ENCODE data around the gene GRK5. TPM values are rescaled to one million over a fixed set of nuclear protein-coding genes. Genes with fewer than 3 reads are reported as not detected.

GRK5 gene
- total RNA-seq, 2 donors from 2014 or later = 4.8 to 10.6 TPM

- no peak for DNase-seq (ENCODE audit: low spot score)
- WGBS = 83% methylated on average over 9 of the region's 9 CpGs
- H3K27me3 ChIP-seq (replicated peaks; ENCODE audit: insufficient read depth) = no peaks in the 10 kb centered on the region
- no peak for TF ChIP-seq POLR2AphosphoS5 (IDR thresholded peaks at IDR 0.05)
- TF ChIP-seq CTCF (IDR thresholded peaks at IDR 0.05) = no peak
- TF ChIP-seq POLR2A (IDR thresholded peaks at IDR 0.05) = no peak
- H3K9me3 ChIP-seq = no peaks in the 10 kb centered on the region
- H3K36me3 ChIP-seq = no peaks in the 10 kb centered on the region
- H3K4me3 ChIP-seq = no peak overlapping the region
- intact Hi-C loops (cut with DNase I) = no loop called here
- no peaks in the 10 kb centered on the region for H3K4me1 ChIP-seq (replicated peaks)
- H3K27ac ChIP-seq = no peak overlapping the region
Observed at GRCh38 chr10:119306514-119306951, 99.2 kb downstream of the GRK5 start.

GRCh38 chr10:119306986-119307392 lies 99.6 kb downstream of the GRK5 start:
- H3K4me3 ChIP-seq = no peak overlapping the region
- DNase-seq (ENCODE audit: low spot score) = no peak
- no peaks in the 10 kb centered on the region for H3K9me3 ChIP-seq
- no peak for TF ChIP-seq CTCF (IDR thresholded peaks at IDR 0.05)
- no peak for TF ChIP-seq POLR2AphosphoS5 (IDR thresholded peaks at IDR 0.05)
- no peak for TF ChIP-seq POLR2A (IDR thresholded peaks at IDR 0.05)
- WGBS = 94% methylated on average over 4 of the region's 4 CpGs
- H3K4me1 ChIP-seq (replicated peaks) = no peaks in the 10 kb centered on the region
- no peaks in the 10 kb centered on the region for H3K36me3 ChIP-seq
- H3K27ac ChIP-seq = no peak overlapping the region
- intact Hi-C loops (cut with DNase I) = no loop called here
- no peaks in the 10 kb centered on the region for H3K27me3 ChIP-seq (replicated peaks; ENCODE audit: insufficient read depth)

- no peaks in the 10 kb centered on the region for H3K27me3 ChIP-seq (replicated peaks; ENCODE audit: insufficient read depth)
- TF ChIP-seq POLR2AphosphoS5 (IDR thresholded peaks at IDR 0.05) (no peak), POLR2A (IDR thresholded peaks at IDR 0.05) (no peak), CTCF (IDR thresholded peaks at IDR 0.05) (no peak)
- DNase-seq (ENCODE audit: low spot score) = no peak
- no peaks in the 10 kb centered on the region for H3K9me3 ChIP-seq
- no peak overlapping the region for H3K27ac ChIP-seq
- WGBS = 98% methylated on average over 12 of the region's 12 CpGs
- intact Hi-C loops (cut with DNase I) = no loop called here
- H3K36me3 ChIP-seq = no peaks in the 10 kb centered on the region
- H3K4me1 ChIP-seq (replicated peaks) = no peaks in the 10 kb centered on the region
- H3K4me3 ChIP-seq = no peak overlapping the region
Observed at GRCh38 chr10:119308089-119308488, 100.7 kb downstream of the GRK5 start.

GRCh38 chr10:119308551-119309422 lies 101.4 kb downstream of the GRK5 start:
- intact Hi-C loops (cut with DNase I) = no loop called here
- no peaks in the 10 kb centered on the region for H3K27me3 ChIP-seq (replicated peaks; ENCODE audit: insufficient read depth)
- H3K4me1 ChIP-seq (replicated peaks) = no peaks in the 10 kb centered on the region
- no peak overlapping the region for H3K4me3 ChIP-seq
- no peak for TF ChIP-seq POLR2AphosphoS5 (IDR thresholded peaks at IDR 0.05)
- TF ChIP-seq CTCF (IDR thresholded peaks at IDR 0.05) = no peak
- no peak for TF ChIP-seq POLR2A (IDR thresholded peaks at IDR 0.05)
- WGBS = 90% methylated on average over 22 of the region's 24 CpGs
- H3K27ac ChIP-seq = no peak overlapping the region
- no peaks in the 10 kb centered on the region for H3K36me3 ChIP-seq
- no peaks in the 10 kb centered on the region for H3K9me3 ChIP-seq
- no peak for DNase-seq (ENCODE audit: low spot score)

- Histone ChIP-seq H3K36me3 (no peaks in the 10 kb centered on the region), H3K4me3 (no peak overlapping the region), H3K4me1 (replicated peaks) (no peaks in the 10 kb centered on the region), H3K27ac (no peak overlapping the region), H3K27me3 (replicated peaks; ENCODE audit: insufficient read depth) (no peaks in the 10 kb centered on the region), H3K9me3 (no peaks in the 10 kb centered on the region)
- intact Hi-C loops (cut with DNase I) = no loop called here
- no peak for DNase-seq (ENCODE audit: low spot score)
- WGBS = 93% methylated on average over 2 of the region's 2 CpGs
- TF ChIP-seq POLR2A (IDR thresholded peaks at IDR 0.05) (no peak), POLR2AphosphoS5 (IDR thresholded peaks at IDR 0.05) (no peak), CTCF (IDR thresholded peaks at IDR 0.05) (no peak)
Observed at GRCh38 chr10:119309423-119309770, 102.0 kb downstream of the GRK5 start.

Data from prostate gland (tissue), 2 donors.